Esophagus muscularis mucosa (tissue), 4 donors: ENCODE measurements around the gene CCDC182.

Experiments used
- CTCF ChIP-seq, 3 experiments: fragments of 200-600 bp in 2 of 3; fragments of 450-650 bp in 1 of 3; sonication (generic) in 2 of 3; IDR thresholded peaks; one replicate each; pipeline ENCODE4 v1.5.1; 2017 to 2019; ENCODE audit warnings: antibody characterized with exemption in 3 of 3, mild to moderate bottlenecking in 2 of 3, moderate library complexity in 1 of 3
- EP300 ChIP-seq: sonication (generic); formaldehyde crosslinking; IDR thresholded peaks from one replicate; pipeline ENCODE4 v1.6.1; 2017; ENCODE audit warnings: antibody characterized with exemption
- POLR2A ChIP-seq: fragments of 450-650 bp; IDR thresholded peaks from one replicate; pipeline ENCODE4 v1.6.1; 2017; ENCODE audit warnings: antibody characterized with exemption, moderate library complexity, mild to moderate bottlenecking, low read depth

GRCh38 chr17:57783338-57783742 lies 38.2 kb upstream of the CCDC182 start:
- TF ChIP-seq CTCF (IDR thresholded peaks at IDR 0.05), result peak; percentile 66 to 91 (median 70)
- no peak for TF ChIP-seq EP300
- TF ChIP-seq POLR2A, result no peak
